ENCODE results near the gene RPP25.
"Not testable (repeated sequence)": the region's sequence is repeated elsewhere in the genome, so short reads cannot be mapped to it uniquely, and the experiment has no call there.

RPP25 gene

GRCh38 chr15:74928771-74929198 is 27.8 kb downstream of the RPP25 start:
- no peak overlapping the region for H3K4me3 ChIP-seq (ENCODE audit: control insufficient read depth, low read depth, low read length)
- TF ChIP-seq CTCF (conservative IDR thresholded peaks at IDR 0.05; ENCODE audit: control insufficient read depth, insufficient read depth, low read depth, low read length): no peak
- no peak for DNase-seq (ENCODE audit: low read depth)

GRCh38 chr15:74924525-74924924 is 32.0 kb downstream of the RPP25 start:
- no peak for DNase-seq (ENCODE audit: low read depth)
- no peak overlapping the region for H3K4me3 ChIP-seq (ENCODE audit: control insufficient read depth, low read depth, low read length)
- TF ChIP-seq CTCF (conservative IDR thresholded peaks at IDR 0.05; ENCODE audit: control insufficient read depth, insufficient read depth, low read depth, low read length): no peak

- no peak overlapping the region for H3K4me3 ChIP-seq (ENCODE audit: control insufficient read depth, low read depth, low read length)
- TF ChIP-seq CTCF (conservative IDR thresholded peaks at IDR 0.05; ENCODE audit: control insufficient read depth, insufficient read depth, low read depth, low read length): no peak
- DNase-seq (ENCODE audit: low read depth): no peak
Observed at GRCh38 chr15:74920456-74920855, 36.1 kb downstream of the RPP25 start.

- no peak for TF ChIP-seq CTCF (conservative IDR thresholded peaks at IDR 0.05; ENCODE audit: control insufficient read depth, insufficient read depth, low read depth, low read length)
- DNase-seq (ENCODE audit: low read depth): no peak
- H3K4me3 ChIP-seq (ENCODE audit: control insufficient read depth, low read depth, low read length): no peak overlapping the region
Observed at GRCh38 chr15:74917676-74918075, 38.9 kb downstream of the RPP25 start.

- H3K4me3 ChIP-seq (ENCODE audit: control insufficient read depth, low read depth, low read length); DNase-seq (ENCODE audit: low read depth): not testable (repeated sequence)
Observed at GRCh38 chr15:74913799-74914198, 42.8 kb downstream of the RPP25 start.

- H3K4me3 ChIP-seq (ENCODE audit: control insufficient read depth, low read depth, low read length): no peak overlapping the region
- no peak for TF ChIP-seq CTCF (conservative IDR thresholded peaks at IDR 0.05; ENCODE audit: control insufficient read depth, insufficient read depth, low read depth, low read length)
- no peak for DNase-seq (ENCODE audit: low read depth)
Observed at GRCh38 chr15:74913041-74913440, 43.5 kb downstream of the RPP25 start.

- H3K4me3 ChIP-seq (ENCODE audit: control insufficient read depth, low read depth, low read length): no peak overlapping the region
- TF ChIP-seq CTCF (conservative IDR thresholded peaks at IDR 0.05; ENCODE audit: control insufficient read depth, insufficient read depth, low read depth, low read length): no peak
- no peak for DNase-seq (ENCODE audit: low read depth)
Observed at GRCh38 chr15:74908635-74909034, 47.9 kb downstream of the RPP25 start.
